NCI-H510A treated with DMSO at 0.1 percent for 48 hours (cell line): ENCODE data around the gene RGS10.
"Not testable (repeated sequence)": the region's sequence is repeated elsewhere in the genome, so short reads cannot be mapped to it uniquely, and the experiment has no call there.

Experiments
- DNase-seq: peaks from one replicate; lab custom pipeline; 2025; lab: John Stamatoyannopoulos, UW

The RGS10 gene

DNA sequence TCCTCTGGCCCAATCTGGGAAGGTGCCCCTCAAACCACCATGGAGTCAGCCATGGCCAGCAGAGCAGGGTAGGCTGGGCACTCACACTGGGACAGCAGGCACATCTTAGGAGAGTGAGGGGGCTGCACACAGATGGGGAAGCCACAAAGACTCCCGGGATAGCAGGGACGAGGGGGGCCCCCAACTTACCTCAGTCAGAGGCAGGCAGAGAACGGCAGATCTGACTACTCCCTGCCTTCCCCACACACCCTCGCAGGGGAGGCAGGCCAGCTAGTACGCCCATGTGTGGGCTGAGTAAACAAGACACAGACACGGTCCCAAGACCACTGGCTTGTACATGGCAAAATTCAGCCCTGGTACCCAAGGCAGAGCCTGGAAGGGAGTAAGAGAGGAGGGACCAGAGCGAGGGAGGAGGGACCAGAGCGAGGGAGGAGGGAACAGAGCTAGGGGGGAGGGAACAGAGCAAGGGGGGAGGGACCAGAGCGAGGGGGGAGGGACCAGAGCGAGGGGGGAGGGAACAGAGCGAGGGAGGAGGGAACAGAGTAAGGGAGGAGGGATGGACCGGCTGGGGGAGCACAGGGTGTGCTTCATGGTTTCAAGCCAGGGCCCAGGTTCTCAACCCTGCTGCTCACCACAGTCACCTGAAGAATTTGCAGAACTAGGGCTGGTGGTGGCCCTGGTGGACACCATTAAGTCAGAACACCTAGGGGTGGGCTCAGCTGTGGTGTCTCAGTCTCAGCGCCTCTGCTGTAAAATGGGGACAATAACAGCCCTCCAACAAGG, 73.8 kb downstream of the RGS10 start:
- no peak for DNase-seq

DNA sequence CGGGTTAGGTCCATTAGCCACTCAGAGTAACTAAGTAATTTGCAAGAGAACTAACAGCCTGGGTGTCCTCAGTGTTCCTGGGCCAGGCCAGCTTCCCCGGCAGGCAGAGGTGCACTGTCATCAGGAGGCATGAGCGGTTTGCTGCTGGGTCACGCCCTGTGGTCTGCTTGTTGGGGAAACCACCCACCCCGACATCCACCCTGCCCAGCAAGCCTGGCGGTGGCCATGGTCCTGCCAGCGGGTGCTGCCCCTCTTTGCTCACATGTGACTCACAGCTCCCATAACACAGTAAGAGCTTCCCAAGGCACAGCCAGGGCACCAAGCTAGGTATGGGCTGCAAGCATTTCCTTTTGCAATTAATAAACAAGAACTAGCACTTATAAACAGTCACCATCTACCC, 75.9 kb downstream of the RGS10 start:
- no peak for DNase-seq

DNA sequence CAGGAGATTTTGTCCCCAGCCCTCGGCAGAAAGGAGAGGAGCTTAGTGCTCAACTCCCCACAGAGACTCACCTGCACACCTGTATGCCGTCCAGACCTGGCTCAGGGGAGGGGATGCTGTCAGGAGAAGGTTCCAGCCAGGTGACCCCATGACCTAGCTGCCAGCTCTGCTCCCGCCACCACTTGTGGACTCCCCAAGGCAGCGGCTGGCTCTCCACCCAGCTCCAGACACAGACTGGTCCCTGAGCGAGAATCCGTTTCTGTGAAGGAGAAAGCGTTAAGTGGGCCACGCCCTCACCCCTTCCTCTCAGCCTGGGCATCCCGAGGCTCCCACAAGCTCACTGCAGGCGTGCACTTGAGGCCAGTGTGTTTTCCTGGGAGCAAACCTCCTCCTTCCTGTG, 76.4 kb downstream of the RGS10 start:
- DNase-seq, result no peak

DNA sequence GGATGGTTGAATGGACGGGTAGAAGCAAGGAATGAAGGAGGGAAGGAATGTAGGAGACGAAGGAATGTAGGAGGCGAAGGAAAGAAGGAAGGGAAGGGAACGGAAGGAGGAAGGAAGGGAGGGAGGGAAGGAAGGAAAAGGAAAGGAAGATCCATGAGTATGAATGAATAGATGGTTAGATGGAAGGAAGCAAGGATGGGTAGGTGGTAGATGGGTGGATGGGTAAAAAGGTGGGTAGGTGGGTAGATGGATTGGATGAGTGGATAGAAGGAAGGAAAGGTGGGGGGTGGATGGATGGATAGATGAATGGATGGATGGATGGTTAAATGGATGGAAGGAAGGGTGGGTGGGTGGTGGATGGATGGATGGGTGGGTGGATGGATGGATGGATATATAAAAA, 77.4 kb downstream of the RGS10 start:
- no peak for DNase-seq

DNA sequence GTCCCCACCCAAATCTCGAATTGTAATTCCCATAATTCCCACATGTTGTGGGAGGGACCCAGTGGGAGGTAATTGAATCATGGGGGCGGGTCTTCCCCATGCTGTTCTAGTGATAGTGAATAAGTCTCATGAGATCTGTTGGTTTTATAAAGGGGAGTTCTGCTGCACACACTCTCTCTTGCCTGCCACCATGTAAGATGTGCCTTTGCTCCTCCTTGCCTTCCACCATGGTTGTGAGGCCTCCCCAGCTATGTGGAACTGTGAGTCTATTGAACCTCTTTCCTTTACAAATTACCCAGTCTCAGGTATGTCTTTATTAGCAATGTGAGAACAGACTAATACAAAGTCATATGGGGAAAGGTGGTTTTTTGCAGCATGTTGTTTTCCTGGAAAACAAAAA, 79.3 kb downstream of the RGS10 start:
- not testable (repeated sequence) for DNase-seq

DNA sequence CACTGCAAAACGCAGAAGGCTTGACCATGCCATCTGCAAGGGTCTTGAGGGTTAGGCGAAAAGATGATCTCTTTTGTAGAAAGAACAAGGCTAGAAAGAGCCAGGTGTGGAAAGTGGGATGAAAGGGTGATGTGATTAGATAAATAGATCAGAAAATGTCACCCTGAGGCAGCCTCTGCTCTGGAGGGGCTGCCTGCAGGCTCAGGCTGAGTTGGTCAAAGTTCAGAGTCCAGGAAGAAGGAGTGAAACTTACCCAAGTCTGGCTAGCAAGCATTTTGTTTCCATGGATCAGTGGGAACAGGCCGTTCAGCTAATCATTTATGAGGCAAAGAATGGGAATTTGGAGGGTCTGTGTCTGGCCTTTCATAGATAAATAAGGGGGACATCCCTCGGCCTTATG, 79.7 kb downstream of the RGS10 start:
- DNase-seq, result no peak

DNA sequence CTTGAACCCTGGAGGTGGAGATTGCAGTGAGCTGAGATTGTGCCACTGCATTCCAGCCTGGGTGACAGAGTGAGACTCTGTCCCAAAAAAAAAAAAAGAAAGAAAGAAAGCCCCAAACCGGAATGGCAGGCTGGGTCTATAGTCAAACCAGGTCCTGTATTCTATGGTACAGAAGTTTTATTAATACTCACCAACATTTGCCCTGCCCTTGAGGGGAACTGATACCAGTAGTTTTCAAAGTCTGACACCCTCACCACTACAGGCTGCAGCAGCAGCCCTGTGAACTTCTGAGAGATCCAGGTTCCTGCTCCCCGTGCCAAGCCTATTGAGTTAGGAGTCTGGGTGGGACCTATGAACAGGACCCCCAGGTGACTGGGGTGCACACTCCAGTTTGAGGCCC, 80.6 kb downstream of the RGS10 start:
- no peak for DNase-seq

DNA sequence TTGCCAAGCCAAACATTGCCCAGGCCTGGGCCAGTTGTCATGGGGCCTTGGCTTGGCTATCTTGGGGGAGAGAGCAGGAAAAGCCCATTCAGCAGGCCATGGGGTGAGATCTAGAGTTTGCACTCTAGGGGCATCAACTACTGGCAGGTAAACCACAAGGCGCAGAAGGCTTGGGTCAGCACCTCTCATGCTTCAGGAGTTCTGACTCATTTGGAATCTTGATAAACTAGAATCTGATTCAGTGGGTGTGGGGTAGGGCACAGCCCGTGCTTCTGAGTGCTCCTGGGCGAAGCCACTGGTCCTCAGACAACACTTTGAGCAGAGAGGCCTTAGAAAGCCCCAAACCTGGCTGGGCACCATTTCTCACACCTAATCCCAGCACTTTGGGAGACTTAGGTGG, 81.1 kb downstream of the RGS10 start:
- DNase-seq, result no peak

DNA sequence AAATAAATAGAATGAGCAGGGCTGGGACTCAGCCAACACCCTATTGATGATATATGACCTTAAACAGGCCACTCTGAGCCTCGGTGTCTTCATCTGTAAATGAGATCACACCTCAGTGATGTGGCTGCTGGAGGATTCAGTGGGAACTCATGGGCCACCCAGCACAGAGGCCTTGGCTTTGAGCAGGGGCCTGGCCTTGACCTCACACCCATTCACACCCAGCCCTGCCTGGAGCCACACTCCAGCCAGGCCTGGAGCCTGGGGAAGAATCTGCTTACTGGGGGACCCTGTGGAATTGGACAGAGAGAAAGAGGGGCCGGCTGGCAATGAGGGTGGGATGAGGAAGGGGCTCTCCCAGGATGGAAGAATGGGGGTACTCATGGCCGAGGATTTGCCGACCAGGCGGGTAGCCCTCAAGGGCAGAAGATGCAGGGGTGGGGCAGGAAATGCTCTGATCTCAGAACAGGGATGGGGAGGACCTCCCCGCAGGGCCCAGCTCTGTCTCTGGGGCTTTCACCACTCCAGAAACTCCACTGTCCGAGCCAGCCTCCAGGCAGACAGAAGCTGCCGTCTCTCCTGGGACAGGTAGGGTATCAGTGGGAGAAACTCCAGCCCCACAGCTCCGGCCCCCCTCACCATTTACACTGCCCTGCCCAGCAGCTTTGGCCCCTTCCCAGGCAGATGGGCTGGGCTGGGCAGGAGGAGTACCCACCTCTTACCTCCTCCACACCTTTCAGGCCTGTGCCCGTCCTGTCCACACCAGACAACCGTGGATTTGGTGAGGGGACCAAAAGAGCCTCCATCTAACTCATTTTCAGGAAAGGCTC, 81.9 kb downstream of the RGS10 start:
- no peak for DNase-seq

DNA sequence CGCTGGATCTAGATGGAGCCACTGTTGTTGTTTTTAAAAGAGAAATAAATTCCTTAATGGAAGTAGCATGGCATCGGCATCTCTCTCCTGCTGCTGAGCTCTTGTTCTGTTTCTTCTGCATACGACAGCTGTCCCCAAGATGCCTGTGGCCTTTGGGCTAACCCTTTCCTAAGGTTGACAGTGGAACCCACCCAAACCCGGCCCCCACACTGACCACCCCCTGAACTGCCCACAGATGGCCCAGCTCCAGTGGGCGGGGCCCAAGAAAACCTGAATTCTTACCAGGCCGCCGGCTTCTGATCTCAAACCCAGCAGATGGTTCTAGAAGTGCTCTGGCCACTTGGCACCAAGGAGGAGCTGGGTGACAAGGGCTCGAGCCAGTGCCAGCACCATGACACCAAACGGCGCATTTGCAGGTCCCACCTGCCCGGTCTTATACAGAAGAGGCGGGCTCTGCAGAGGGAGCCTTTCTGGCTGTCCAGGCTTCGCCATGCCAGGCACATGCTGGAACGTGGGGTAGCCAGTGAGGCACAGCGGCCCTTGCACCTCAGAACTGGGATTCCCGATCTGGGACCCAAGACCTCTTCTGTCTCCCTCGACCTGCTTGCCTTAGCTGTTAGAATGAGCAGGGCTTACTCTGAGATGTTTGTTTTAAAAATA, 82.7 kb downstream of the RGS10 start:
- DNase-seq, result no peak

DNA sequence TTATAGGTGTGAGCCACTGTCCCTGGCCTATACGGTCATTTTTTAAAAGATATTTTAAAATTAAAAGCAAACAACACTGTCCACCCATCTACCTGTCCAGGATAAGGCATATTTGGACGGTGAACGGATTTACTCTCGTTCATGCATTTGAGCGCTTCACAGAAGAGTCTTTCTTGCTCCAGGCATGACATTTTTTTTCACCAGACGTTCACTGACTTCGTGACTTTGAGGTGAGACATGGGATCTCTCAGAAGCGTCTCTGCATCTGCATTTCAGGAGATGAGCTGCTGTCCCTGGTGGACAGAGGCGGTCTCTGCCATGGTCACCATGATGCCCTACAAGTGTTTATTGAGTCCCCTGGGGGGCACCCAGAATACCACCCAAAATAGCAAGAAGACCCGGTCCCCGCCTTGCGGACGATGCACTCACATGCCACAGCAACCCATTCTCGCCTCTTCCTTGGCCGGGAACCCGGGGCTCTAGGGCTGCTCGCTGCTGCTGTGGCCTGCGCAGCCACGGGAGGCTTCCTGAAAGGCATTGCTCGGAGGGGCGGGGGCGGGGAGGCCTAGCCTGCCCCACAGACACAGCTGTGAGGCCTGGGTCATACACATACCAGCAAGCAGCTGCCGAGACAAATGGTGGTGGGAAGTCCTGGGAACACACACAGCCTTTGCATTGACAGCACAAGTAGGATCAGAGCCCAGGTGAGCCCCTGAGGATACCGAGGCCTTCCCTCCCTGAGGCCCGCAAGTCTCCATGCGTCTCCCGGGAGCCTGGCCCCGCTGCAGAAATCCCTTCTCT, 84.4 kb downstream of the RGS10 start:
- DNase-seq, result no peak

DNA sequence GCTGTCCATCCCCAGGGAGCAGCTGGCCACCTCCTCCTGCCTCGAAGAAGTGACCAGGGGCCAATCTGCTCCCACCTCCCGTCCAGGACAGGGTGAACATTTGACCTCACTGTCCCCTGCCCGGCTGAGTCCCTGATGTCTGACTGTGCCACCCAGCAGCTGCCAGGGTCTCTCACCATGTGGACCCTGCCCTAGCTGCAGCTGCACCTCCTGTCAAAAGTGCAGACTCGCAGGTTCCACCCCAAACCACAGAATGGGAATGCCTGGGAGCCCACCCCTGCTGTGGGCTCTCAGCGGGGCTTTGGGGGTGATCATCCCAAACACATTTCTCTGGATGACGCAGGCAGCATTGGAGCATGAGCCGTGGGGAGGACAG, 86.1 kb downstream of the RGS10 start:
- DNase-seq, result no peak

DNA sequence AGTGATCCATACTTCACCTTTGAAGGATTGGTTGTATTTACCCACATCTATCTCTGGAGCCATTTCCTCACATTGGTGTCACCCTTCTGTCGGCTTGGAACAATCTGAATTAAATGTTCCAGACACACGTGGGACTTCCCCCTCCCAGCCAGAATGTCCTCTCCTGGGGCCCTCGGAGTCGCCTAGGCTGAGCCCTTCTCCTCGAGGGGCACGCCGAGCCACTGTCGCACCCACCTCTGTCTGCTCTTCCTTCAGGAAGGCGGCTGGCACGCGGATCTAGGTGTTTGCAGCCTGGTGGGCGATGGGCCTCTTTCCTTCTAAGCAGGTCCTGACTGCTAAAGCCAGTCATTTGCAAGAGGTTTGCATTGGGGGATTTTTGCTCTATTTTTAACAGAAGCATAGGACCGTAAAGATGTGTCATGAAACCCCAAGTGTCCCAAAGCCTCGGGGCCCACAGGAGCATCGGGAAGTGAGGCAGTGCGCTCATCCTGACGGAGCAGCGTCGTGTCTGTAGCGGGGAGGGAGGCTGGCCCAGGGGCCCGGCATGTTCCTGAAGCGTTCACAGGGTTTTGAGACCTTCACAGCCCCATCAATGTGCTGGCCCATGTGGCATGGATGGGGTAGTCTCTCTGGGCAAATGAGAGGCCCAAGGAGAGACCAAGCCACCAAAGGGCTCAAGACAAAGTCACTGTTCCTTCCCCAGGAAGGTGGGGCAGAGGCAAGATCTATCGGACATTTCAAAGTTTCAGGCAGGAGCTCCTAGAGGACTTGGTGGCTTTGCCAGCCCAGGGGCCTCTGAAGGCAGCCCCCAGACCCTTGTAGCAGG, 86.7 kb downstream of the RGS10 start:
- no peak for DNase-seq

DNA sequence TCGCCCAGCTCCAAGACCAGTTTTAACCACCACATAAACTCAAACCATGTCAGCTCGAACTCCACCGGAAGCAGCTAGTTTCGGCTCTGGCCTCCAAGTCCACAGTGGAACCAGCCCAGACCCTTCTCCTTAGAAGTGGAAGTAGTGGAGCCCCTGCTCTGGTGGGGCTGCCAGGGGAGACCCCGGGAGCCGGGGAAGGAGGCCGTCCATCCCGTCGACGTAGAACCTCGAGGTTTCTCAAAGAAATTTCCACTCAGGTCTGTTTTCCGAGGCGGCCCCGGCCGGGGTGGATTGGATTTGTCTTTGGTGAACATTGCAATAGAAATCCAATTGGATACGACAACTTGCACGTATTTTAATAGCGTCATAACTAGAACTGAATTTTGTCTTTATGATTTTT, 87.5 kb downstream of the RGS10 start:
- no peak for DNase-seq

DNA sequence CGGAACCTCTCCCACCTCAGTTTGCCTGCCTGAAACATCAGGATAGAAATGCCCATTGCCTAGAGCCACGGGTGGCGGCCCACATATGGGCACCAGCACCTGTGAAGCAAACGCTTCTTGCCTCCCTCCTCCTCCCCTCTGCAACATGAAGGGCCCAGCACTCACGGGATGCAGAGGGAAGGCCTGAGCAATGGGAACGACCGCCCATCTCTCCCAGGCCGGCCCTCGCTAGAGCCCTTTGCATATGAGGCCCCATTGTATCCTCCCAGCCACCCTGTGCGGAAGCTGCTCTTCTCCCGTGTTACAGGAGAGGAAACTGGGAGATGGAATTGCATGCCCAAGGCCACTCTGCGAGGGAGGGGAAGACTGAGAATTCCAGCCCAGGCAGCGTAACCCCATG, 88.2 kb downstream of the RGS10 start:
- no peak for DNase-seq

DNA sequence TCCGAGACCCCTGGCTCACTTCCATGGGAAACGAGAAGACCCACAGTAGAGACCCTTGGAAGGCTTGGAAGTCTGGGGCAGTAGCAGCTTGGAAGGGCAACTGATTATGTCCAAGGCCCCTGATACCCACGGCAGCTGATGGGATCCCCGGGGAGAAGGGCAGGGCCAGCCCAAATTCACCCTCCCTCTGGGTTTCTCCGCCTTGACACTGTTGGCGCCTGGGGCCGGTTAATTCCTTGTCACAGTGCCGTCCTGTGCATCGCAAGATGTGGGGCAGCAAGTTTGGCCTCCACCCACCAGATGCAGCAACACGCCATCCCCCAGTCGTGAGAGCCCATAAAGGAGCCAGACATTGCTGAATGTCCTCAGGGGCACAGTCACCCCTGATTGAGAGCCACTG, 89.2 kb downstream of the RGS10 start:
- DNase-seq, result no peak

DNA sequence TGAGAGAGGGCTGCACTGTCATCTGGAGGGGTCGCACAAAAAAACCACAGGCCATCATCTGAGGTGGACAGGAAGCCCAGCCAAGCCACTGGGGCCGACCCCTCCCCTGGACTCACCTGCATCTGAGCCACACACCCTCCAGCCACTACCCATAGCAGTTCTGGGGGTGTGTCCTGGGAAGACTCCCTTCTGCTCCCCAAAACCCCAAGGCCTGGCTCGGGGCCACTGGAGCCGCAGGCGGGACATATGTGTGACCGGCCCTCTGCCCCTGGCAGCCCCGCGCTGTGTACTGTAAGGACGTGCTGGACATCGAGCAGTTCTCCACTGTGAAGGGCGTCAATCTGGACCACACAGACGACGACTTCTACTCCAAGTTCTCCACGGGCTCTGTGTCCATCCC, 90.1 kb downstream of the RGS10 start:
- DNase-seq, result no peak

DNA sequence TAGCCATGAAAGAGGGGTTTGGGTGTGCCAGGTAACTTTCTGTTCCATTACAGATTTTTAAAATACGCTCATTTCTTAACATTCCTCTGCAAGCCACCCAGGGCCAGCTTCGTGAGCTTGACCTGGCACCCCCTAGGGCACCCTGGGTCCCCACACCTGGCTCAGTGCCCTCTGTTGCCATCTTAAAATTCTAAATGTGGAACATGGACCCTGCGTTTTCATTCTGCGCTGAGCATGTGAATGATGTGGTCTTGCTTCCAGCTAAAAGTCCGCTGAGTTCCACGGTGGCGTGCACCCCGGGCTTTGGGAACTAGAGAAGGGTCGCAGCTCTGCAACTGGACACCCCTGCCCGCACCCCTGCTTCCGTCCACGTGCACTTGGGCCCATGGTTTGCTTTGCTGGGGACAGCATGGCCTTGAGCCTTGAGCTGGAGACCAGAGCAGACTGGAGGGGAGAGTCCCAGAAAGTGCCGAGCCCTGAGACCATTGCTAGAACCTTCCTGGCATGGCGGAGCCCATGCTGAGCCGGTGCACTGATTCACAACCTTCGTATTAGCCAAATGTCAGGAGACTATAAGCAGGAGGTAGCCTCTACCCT, 91.1 kb downstream of the RGS10 start:
- DNase-seq, result no peak

DNA sequence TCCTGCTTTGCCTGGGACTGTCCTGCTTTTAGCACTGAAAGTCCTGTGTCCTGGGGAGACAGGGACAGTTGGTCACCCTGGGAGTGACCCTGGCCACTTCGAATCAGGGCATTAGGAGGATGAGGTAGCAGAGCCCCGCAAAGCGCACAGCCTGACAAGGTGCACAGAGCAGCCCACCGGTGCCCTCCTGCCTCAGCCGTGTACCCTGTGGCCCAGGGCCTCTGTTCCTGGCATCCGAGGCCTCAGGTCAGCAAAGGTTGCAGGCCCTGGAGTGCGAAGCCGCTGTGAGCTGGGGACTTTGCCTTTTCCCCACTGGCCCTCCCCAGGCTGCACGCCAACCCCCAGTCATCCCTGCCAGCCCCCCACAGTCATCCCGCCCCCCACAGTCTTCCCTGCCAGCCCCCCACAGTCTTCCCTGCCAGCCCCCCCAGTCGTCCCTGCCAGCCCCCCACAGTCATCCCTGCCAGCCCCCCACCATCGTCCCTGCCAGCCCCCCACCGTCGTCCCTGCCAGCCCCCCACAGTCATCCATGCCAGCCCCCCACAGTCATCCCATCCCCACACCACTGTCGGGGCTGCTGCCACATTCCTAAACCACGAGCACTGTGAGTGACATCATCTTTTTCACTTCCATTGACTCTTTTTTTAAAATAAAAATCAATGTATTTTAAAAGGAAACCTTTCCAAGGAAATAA, 91.8 kb downstream of the RGS10 start:
- DNase-seq, result no peak
